Natural killer cell (primary cell): ENCODE data around the gene MAP1LC3B. TPM values are rescaled to one million over a fixed set of nuclear protein-coding genes. Genes with fewer than 3 reads are reported as not detected.
"Not testable (repeated sequence)": the region's sequence is repeated elsewhere in the genome, so short reads cannot be mapped to it uniquely, and the experiment has no call there.

Source experiments
- ATAC-seq, 3 donors: fragments of 150-1000 bp in 2 of 3; fragments of 200-7000 bp in 1 of 3; cut with Tn5 transposase; 1 replicate in 1 of 3; 2 replicates in 2 of 3; pipeline ENCODE4 v1.10.0; 2021; ENCODE audit warnings: mild to moderate bottlenecking in 2 of 3, moderate library complexity in 2 of 3
- DNase-seq, 2 donors: peaks; one replicate each; pipeline versions ENCODE4 v3.0.0 to v3.0.0-alpha.2; 2013 to 2021; ENCODE audit warnings: mixed read lengths in 1 of 2
- H3K27ac ChIP-seq: one replicate; pipeline ENCODE4 v1.5.1; 2013; ENCODE audit warnings: mild to moderate bottlenecking, low read length
- H3K27me3 ChIP-seq: one replicate; pipeline ENCODE4 v1.6.1; 2013; ENCODE audit warnings: low read length; ENCODE audit not compliant: control insufficient read depth, insufficient read depth
- H3K36me3 ChIP-seq: one replicate; pipeline ENCODE4 v1.6.1; 2013; ENCODE audit warnings: low read length; ENCODE audit not compliant: control insufficient read depth, insufficient read depth
- H3K4me1 ChIP-seq: one replicate; pipeline ENCODE4 v1.6.1; 2013; ENCODE audit warnings: low read length; ENCODE audit not compliant: control insufficient read depth, insufficient read depth
- H3K4me3 ChIP-seq: one replicate; pipeline ENCODE4 v1.5.1; 2013; ENCODE audit warnings: low read length
- H3K9me3 ChIP-seq: one replicate; pipeline ENCODE4 v1.6.1; 2013; ENCODE audit warnings: low read length; ENCODE audit not compliant: control insufficient read depth, insufficient read depth
- H3K27ac Mint-ChIP-seq, 2 donors: one replicate each; pipeline ENCODE4 v1.8.0; 2022; ENCODE audit warnings: mild to moderate bottlenecking in 2 of 2, mixed read lengths in 2 of 2, moderate library complexity in 1 of 2
- H3K27me3 Mint-ChIP-seq, 2 donors: one replicate each; pipeline ENCODE4 v1.8.0; 2022; ENCODE audit warnings: low read depth in 2 of 2, mixed read lengths in 2 of 2
- H3K36me3 Mint-ChIP-seq: one replicate; pipeline ENCODE4 v1.8.0; 2022; ENCODE audit warnings: mixed read lengths
- H3K4me1 Mint-ChIP-seq, 2 donors: one replicate each; pipeline ENCODE4 v1.8.0; 2022; ENCODE audit warnings: mixed read lengths in 2 of 2
- H3K4me3 Mint-ChIP-seq: one replicate; pipeline ENCODE4 v1.8.0; 2022; ENCODE audit warnings: mild to moderate bottlenecking, moderate library complexity, mixed read lengths
- H3K9me3 Mint-ChIP-seq, 2 donors: one replicate each; pipeline ENCODE4 v1.8.0; 2022; ENCODE audit warnings: mixed read lengths in 2 of 2
- CTCF ChIP-seq: fragments of 200-600 bp; IDR thresholded peaks from one replicate; pipeline ENCODE4 v1.8.0; 2022; ENCODE audit warnings: antibody characterized with exemption
- WGBS: methylation state at CpG from one replicate; pipeline ENCODE4 v1.1.7; 2013; ENCODE audit warnings: missing lambda C conversion rate; ENCODE audit not compliant: insufficient coverage; 5-methylcytosine and 5-hydroxymethylcytosine counted together
- intact Hi-C: fragments of 100-400 bp; cut with micrococcal nuclease; formaldehyde crosslinking; loops from one replicate; pipeline ENCODE4 v1.14.2; 2022
- total RNA-seq, 4 donors: library from RNA; stranded (reverse); fragments of 120-200 nt in 1 of 4; gene quantifications; one replicate each; pipeline versions ENCODE4 v1.2.3 to v1.2.4, GENCODE V29; 2013 to 2022

MAP1LC3B gene
- total RNA-seq, 3 donors from 2014 or later (not counting 1 experiment from before 2014, with no cell fraction given): 171 to 220 (median 172) TPM

GRCh38 chr16:87384162-87384874 is 7.8 kb upstream of the MAP1LC3B start:
- WGBS: 9% methylated on average over 64 of the region's 64 CpGs
- Mint-ChIP-seq H3K27me3 (no peaks in the 10 kb centered on the region), H3K36me3 (no peaks in the 10 kb centered on the region), H3K27ac (peak overlapping the region; percentile 95 to 97), H3K4me3 (peak overlapping the region; percentile 95), H3K9me3 (no peaks in the 10 kb centered on the region), H3K4me1 (peaks cover 52 to 60% of the 10 kb centered on the region in 2 donors)
- DNase-seq: no peak
- Histone ChIP-seq H3K4me3 (peak overlapping the region; percentile 80), H3K4me1 (peaks cover 31% of the 10 kb centered on the region), H3K27ac (peak overlapping the region; percentile 86), H3K9me3 (no peaks in the 10 kb centered on the region), H3K27me3 (no peaks in the 10 kb centered on the region), H3K36me3 (no peaks in the 10 kb centered on the region)
- intact Hi-C loops: no loop called here
- ATAC-seq: no peak
- no peak for TF ChIP-seq CTCF

- not testable (repeated sequence) for H3K27me3 ChIP-seq, H3K36me3 Mint-ChIP-seq, ATAC-seq, H3K9me3 Mint-ChIP-seq, H3K9me3 ChIP-seq, H3K36me3 ChIP-seq, H3K27me3 Mint-ChIP-seq, DNase-seq
- Mint-ChIP-seq H3K4me3 (peak overlapping the region; percentile 65), H3K27ac (peak overlapping the region; percentile 95 to 97), H3K4me1 (peaks cover 54 to 60% of the 10 kb centered on the region in 2 donors)
- intact Hi-C loops: loop anchor here (5.0 kb wide), 1 partner anchor 1267 kb away; the partner anchor contains the start of gene CYBA
- 87% methylated on average over 11 of the region's 12 CpGs for WGBS
- Histone ChIP-seq H3K4me3 (peak overlapping the region; percentile 80), H3K4me1 (peaks cover 32% of the 10 kb centered on the region), H3K27ac (peak overlapping the region; percentile 86)
Measured at GRCh38 chr16:87384875-87385167, 7.3 kb upstream of the MAP1LC3B start.

GRCh38 chr16:87387942-87388817 is 4.0 kb upstream of the MAP1LC3B start:
- peak; percentile 79 to 96 for DNase-seq
- ATAC-seq: peak; percentile 64 to 83 (median 67)
- Histone ChIP-seq H3K4me3 (peak overlapping the region; percentile 9), H3K27ac (peak overlapping the region; percentile 80), H3K27me3 (no peaks in the 10 kb centered on the region), H3K4me1 (peaks cover 33% of the 10 kb centered on the region), H3K9me3 (no peaks in the 10 kb centered on the region), H3K36me3 (no peaks in the 10 kb centered on the region)
- intact Hi-C loops: loop anchor here (2.0 to 5.0 kb wide), 2 partner anchors 71 to 1264 kb away; partner anchors contain the start of genes C16orf95 and CYBA
- H3K9me3 Mint-ChIP-seq: no peaks in the 10 kb centered on the region
- 8% methylated on average over 18 of the region's 18 CpGs for WGBS
- no peaks in the 10 kb centered on the region for H3K36me3 Mint-ChIP-seq
- H3K27ac Mint-ChIP-seq: peak overlapping the region; percentile 95 to 97
- no peaks in the 10 kb centered on the region for H3K27me3 Mint-ChIP-seq
- peaks cover 39 to 48% of the 10 kb centered on the region in 2 donors for H3K4me1 Mint-ChIP-seq
- TF ChIP-seq CTCF: no peak
- peak overlapping the region; percentile 61 for H3K4me3 Mint-ChIP-seq

- no peak for DNase-seq
- no CpG with 5 or more reads among the region's 1 CpG for whole genome bisulfite sequencing
- Mint-ChIP-seq H3K27me3 (no peaks in the 10 kb centered on the region), H3K27ac (peak overlapping the region; percentile 95 to 97), H3K4me3 (peak overlapping the region; percentile 61), H3K9me3 (no peaks in the 10 kb centered on the region), H3K36me3 (no peaks in the 10 kb centered on the region), H3K4me1 (peaks cover 44 to 52% of the 10 kb centered on the region in 2 donors)
- TF ChIP-seq CTCF: no peak
- H3K27me3 ChIP-seq: no peaks in the 10 kb centered on the region
- no peaks in the 10 kb centered on the region for H3K36me3 ChIP-seq
- intact Hi-C loops: loop anchor here (2.0 to 5.0 kb wide), 2 partner anchors 72 to 1264 kb away; partner anchors contain the start of genes C16orf95 and CYBA
- peak overlapping the region; percentile 9 for H3K4me3 ChIP-seq
- no peak for ATAC-seq
- H3K27ac ChIP-seq: peak overlapping the region; percentile 80
- H3K4me1 ChIP-seq: peaks cover 39% of the 10 kb centered on the region
- H3K9me3 ChIP-seq: no peaks in the 10 kb centered on the region
Measured at GRCh38 chr16:87388818-87389134, 3.4 kb upstream of the MAP1LC3B start.
